GM18502 (cell line): ENCODE measurements around the gene PSMD8.
A peak's percentile ranks its signal among the peaks of the same experiment; 100 is the strongest.

ENCODE experiments used
- ATAC-seq: cut with Tn5 transposase; IDR thresholded peaks from one replicate; pipeline ENCODE4 v1.9.1; 2021; ENCODE audit warnings: mild to moderate bottlenecking; ENCODE audit not compliant: unreplicated experiment, poor library complexity

The PSMD8 gene

DNA sequence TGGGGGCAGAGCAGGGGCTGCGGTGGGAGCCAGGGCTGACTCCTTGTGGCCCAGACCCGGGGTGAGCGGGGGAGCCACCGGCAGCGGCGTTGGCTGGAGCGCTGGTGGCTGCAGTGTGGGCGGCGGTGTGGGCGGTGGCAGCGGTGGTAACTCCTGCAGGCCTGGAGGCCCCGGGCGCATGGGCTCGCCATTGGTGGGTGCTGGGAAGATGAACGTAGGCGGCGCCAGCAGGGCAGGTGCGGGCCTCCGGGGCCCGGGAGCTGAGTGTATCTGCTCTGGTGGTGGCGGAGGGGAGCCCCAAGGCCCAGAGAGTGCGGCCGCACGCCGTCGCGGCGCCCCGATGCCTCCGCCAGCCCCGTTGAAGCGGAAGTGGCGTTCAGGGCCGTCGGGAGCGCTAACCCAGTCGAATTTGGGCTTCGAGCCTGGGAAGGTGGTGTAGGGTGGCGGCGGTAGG lies 11.5 kb downstream of the PSMD8 start:
- no peak for ATAC-seq

DNA sequence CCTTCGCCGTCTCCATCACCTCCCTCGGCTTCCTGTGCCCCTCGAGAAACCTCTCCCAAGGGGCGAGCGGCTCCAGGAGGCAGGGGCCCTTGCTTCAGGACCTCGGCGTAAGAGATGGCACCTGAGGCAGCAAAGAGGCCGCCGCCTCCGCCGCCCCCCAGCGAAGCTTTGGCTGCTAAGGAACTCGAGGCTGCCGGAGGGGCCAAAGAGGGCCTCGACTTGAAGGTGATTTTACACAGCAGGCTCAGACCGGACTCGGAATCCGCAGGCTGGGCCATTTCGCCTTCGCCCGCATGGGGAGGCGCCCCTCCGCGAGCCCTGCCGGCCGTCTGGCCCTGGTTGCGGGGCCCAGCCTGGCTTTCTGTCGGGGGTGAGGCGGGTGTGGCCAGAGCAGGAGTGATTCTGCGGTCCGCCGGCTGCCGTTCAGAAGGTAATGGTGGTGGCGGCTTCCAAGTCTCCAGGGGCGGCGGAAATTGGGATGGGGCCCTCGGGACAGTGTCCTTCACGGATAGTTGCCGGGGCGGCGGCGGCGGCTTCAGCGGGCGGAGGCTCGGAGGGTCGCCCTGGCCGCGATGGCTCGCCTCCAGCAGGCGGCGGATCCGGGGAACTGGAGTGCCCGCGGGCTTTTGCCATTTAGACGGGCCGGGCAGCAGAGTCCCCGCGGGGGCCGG lies 12.1 kb downstream of the PSMD8 start:
- no peak for ATAC-seq

DNA sequence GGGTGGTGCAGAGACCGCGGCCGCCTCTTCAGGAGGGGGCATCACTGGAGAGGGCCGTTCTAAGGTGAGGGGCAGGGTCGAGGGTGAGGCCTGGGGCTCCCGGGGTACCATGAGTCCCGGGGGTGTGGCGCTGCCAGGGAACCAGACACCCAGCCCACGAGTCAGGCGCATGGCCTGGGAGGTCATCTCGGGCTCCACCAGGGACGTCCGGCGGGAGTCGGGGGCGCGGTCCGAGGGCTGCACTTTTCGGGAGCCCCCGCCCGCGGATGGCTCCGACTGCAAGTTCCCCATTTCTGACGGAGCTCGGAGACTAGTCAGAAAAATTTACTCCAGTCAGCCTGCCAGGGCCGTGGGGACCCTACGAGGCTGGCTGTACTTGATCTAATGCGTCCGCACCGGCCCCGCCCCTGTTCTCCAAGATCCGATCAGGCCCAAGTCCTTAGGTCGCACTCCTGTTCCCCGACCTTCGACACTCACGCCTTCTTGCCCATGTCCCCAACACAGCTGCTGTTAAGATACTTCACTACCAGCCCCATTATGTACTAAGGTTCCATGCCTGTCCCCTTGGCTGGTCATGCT lies 12.7 kb downstream of the PSMD8 start:
- ATAC-seq, result no peak

DNA sequence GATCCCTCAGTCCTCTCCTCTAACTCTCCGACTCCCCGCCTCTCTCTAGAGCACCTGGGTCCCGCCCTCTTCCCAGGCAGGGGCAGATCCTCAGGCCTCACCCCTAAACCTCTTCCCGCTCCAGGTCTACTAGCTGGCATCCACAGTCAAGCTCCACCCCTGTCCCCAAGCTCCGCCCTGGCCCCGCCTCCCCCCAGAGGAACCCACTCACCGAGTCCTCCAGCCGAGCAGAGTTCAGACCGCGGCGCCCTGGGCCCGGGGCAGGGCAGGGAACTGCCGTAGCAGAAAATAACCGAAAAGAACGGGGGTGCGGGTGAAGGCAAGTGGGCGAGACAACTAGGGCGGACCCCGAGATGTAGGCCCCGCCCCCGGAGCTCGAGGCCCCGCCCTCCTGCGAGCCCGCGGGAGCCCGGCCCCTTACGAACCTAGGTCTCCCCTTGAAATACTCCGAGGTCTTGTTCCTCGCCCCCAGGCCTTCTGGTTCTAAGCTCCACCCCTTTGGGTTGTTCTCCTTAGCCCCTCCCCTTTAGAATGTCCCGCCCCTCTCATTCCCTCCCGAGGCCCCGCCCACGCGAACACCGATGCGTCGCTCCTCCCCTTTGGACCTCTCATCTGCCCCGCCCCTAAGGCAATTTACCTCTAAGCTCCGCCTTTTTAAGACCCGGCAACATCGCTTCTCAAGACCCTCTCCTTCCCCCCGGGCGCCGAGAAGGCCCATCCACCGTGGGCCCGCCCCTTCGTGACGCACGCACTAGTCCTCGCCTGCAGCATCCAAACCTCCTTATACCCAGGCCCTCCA lies 13.4 kb downstream of the PSMD8 start, which contains the start of gene GGN:
Gene GGN (minus strand): TSS at position 485 of the 799 bp plus-strand sequence. CDS start 773 bp downstream, outside the sequence.
- peak; percentile 52 for ATAC-seq

DNA sequence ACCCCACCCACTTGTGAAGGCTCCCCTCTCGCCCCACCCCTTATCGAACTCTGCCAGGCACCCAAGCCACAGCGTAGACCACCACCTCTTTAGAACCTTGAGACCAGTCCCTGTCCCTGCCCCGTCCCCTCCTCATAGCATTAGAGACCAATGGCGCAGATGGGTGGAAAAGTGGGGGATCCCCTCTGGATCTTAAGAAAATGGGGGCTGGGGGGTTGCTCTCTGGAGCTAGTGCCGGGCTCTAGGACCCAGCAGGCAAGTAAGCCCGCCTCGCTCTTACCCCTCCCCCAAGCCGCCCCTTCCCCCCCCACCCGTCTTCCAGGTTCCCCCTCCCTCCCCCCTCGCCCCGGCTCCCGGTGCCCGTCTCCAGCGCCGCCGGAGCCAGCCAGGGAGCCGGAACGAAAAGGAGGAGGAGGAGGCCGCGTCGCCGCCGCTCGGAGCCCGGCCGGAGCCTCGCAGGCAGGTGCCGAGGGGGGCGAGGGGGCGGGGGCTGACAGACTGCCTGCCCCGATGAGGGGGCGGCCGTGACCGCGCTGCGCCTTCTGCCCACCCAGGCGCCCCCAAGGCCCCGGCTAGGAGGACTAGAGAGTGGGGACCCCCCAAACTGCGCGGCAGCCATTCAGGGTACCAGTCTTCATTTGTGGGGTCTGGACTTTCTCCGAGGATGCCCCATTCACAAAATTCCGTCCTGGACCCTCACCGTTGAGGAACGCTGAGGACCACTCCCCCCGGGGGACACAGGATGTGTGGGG lies 14.2 kb downstream of the PSMD8 start, which contains the start of gene SPRED3:
Gene SPRED3 (plus strand): TSS at position 349 of the 752 bp plus-strand sequence. CDS start 1,606 bp downstream, outside the sequence.
- no peak for ATAC-seq

DNA sequence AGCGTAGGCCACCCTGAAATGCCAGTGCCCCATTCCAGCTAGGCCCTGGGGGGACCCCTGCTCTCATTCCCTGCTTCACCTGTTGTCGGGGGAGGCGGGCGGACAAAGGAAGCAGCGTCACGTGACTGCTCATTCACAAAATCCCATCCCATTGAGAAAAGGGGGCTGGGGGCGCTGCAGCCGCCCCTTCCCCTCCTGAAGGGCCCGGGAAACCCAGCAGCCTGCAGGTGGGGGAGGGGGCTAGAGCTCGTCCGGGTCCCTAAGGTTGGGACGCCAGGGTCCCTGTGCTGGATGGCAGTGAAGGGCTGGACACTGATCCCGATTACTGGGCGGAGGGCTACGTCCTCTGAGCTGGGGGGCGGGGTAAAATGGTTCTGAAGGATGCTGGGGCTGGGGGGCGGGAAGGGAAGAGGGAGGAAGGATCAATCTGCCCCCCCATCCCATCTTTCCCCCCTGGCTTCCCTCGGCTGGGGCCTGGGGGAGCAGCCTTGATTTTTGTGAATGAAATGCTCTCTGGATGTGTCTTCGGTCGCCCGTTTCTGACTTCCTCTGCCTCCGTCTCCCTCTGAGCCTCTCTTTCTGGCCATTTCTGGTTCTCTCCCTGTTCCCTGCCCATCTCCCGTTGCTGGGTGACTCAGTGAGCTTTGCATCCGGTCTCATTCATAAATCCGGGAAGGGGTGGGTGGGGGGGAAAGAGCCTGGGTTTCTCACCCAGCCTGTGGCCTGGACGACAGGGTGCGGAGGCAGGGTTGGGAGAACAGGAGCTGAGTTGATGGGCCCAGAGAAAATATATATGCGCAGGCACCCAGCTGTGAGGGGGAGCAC lies 14.9 kb downstream of the PSMD8 start:
- no peak for ATAC-seq

DNA sequence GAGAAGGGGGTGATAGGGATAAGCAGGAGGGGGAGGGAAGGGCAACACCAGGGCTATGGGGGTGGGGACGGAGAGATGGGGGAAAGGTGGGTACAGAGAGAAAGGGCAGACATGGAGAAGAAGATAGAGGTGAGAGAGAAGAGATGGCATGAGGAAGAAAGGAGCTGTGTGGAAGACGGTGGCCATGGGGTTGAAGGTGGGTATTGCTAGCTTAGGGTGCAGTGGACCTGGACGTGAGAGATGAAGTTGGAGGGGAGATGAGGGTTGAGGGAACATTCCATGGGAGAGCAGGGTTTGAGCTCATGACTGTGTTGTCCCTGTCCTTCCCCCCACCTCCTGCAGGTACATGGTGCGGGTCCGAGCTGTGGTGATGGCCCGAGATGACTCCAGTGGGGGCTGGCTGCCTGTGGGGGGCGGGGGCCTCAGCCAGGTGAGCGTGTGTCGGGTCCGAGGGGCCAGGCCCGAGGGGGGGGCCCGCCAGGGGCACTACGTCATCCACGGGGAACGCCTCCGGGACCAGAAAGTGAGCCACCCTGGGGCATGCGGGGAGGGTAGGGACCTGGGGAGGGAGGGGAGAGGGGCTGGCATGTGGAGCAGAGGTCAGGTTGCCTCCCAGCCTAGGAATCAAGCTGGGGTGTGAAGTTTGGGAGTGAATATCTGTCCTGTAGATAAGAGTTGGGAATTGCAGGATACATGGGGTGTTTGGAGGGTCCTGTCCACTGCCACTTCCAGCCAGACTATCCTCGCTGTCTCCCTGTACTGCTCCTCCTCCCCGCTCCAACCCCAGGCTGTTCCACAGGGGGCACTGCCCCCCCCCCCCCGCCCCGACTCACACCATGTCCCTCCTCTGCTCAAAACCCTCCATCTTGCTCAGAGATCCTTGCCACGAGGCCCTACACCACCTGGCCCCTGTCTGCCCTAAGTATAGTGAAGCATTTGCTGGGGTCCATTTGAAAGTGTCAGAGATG lies 15.9 kb downstream of the PSMD8 start:
- ATAC-seq, result no peak

DNA sequence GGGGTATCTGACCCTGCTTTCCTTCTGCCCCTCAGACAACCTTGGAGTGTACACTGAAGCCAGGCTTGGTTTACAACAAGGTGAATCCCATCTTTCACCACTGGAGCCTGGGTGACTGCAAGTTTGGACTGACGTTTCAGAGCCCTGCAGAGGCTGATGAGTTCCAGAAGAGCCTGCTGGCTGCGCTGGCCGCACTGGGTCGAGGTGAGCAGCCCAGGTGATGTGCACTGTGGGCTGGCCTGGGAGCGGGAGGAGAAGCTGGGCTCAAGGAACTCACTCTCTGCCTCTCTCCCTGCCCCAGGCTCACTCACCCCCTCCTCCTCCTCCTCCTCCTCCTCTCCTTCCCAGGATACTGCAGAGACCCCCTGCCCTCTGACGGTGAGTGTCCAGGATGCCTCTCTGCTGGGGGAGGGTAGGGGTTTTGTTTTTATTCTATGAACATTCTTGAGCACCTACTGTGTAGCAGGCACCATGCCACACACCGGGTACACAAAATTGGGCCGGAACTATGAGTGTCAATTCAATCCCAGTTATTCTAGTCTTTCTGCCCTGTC lies 17.6 kb downstream of the PSMD8 start:
- no peak for ATAC-seq

DNA sequence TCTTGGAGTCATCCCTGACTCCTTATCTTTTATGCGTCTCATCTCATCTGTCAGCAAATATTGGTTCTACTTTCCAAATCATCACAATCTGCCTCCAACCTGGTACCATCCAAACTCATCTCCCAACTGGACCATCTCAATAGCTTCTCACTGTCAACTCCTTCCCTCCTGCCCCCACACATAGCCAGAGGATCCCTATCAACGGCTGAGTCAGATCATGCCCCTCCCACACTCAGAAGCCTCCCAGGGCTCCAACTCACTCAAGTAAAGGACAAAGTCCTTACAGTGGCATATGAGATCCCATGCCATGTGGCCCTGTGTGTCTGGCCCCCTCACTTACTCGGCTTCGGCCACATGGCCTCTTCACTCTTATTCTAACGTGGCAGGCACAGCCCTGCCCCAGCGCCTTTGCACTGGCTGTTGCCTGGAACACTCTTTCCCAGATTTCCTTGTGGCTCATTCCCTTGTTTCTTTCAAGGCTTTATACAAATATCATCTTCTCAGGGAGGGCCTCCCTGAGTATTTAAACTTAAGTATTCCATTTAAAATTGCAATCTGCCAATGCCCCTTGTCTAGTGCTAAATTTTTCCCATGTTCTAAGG lies 18.4 kb downstream of the PSMD8 start:
- no peak for ATAC-seq

DNA sequence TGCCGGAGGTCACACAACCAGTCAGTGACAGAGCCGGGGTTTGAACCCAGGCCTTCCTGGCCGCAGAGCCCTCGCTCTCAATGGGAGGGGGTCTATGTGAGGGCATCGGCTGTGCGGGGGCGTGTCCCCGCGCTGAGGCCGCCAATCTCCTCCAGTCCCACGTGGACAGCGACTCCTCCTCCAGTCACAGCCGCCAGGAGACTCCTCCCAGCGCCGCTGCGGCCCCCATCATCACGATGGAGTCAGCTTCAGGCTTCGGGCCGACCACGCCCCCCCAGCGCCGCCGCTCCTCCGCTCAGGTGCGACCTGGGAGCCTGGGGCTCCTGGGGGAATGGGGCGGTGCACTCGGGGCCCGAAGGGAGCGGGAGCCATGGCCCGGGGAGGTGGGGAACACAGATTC lies 20.1 kb downstream of the PSMD8 start:
- ATAC-seq, result no peak

DNA sequence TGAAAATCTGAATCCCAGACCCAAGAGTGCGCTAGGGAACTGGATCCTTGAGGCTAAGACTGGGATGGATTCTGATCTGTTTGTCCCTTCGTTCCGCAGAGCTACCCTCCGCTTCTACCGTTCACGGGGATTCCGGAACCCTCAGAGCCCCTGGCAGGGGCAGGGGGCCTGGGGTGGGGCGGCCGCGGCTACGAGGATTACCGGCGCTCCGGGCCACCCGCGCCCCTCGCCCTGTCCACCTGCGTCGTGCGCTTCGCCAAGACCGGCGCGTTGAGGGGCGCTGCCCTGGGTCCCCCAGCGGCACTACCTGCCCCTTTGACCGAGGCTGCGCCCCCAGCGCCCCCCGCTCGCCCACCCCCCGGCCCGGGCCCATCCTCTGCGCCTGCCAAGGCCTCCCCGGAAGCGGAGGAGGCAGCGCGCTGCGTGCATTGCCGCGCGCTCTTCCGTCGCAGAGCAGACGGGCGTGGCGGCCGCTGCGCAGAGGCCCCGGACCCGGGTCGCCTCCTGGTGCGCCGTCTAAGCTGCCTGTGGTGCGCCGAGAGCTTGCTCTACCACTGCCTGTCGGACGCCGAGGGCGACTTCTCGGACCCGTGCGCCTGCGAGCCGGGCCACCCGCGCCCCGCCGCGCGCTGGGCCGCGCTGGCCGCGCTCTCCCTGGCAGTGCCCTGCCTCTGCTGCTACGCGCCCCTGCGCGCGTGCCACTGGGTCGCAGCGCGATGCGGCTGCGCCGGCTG lies 21.2 kb downstream of the PSMD8 start:
- ATAC-seq, result no peak

DNA sequence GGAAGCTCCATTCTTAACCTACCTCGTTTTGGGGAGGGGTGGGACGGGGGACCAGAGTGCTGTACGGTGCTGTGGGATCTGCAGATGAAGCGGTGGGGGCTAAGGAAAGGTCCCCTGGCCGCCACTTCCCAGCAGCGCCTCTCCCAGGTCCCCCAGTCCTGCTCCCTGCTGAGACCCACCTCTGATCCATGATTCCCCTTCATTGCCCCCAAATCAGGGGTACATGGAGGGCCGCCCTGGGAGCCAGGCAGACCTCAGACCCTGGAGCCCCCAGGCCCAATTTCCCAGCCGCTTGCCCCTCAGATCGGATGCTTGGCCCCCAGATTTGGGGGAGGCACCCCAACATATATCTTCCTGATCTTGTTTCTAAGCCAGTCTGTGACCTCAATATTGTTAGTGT lies 24.7 kb downstream of the PSMD8 start:
- ATAC-seq, result no peak

DNA sequence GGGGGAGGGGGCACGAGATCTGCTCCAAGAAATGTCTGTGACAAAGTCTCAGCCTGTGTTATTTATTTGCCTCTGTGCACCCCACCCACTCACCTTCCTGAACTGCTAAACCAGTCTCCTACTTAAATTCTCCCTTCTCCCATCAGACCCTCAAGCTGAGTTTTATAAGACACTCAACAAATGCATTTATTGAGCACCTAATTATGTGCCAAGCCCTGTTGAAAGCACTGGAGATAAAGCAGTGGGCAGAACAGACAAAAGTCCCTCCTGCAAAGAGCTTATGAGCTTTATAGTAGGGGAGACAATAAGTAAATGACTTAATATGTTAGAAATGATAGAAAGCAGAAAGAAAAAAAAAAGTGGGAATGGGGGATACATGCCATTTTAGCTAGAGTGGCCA lies 25.2 kb downstream of the PSMD8 start:
- no peak for ATAC-seq

DNA sequence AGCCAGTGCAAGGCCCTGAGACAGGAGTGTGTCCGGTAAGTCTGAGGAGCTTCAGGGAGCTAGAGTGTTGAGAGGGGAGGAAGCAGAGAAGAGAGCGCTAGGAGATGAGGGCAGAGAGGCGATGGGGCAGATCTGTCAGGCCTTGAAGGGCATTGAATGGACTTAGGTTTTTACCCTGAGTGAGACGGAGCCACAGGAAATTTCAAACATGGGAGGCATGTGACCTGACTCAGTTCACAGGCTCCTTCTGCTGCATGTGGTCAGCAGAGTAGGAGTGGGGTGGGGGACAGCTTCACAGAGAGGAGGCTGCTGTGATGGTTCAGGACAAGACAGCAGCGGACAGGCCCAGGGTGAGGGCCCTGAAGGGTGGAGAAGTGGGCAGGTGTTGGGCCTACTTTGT lies 26.0 kb downstream of the PSMD8 start:
- no peak for ATAC-seq

DNA sequence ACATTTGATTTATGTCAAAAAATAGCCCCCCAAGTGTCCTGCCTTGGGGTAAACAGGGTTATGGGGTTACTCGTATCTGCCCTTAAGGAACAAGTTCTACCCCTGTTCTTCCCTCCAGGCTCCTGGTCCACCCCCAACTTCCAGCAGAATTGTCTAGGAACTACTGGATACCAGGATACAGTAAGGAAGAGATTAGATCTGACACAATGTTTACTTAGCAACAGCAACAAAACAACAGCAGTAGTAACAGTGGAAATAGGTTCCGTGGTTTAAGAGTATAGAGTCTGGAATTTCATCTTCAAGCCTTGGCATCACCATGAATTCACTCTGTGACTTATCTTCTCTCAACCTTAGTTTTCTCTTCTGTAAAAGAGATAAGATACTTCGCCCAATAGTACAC lies 26.8 kb downstream of the PSMD8 start:
- ATAC-seq, result no peak

DNA sequence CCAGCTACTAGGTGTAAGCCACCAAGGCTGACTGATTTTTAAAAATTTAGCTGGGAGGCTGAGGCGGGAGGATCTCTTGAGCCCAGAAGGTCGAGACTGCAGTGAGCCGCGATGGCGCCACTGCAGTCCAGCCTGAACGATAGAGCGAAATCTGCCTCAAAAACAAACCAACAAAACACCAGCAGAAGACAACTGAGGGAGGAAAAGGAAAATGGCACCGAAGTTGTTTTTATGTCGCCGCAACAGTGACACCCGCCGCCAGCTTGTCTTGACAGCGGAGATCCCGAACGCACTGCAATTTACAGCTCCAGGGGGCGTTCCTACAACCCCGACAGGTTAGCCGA lies 28.2 kb downstream of the PSMD8 start:
- ATAC-seq, result no peak

DNA sequence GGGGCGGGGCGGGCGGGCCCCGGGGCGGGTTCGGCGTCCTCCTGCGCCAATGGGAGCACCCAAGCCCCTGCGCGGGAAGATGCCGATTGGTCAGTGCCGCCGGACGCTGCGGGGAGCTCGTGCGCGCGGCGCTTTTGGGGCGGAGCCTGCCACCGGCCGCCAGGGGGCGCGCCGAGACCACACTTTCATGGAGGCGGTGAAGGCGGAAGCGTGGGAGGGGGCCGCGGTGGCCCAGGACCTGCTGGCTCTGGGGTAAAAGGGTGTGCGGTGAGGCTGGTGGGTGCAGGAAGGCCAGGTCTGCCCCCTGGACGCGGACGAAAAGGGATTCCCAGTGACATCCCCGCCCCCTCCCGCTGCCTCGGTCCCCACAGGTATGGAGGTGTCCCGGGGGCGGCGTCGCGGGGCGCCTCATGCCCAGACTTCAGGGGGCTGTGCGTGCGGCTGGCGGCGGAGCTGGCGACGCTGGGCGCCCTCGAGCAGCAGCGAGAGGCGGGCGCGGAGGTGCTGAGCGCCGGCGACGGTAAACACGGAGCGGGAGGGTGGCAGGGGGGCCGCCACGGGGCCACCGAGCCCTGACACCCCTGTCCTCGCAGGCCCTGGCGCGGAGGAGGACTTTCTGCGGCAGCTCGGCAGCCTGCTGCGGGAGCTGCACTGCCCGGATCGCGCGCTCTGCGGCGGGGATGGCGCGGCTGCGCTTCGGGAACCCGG lies 28.8 kb downstream of the PSMD8 start, which contains the start of gene FAM98C:
Gene FAM98C (plus strand): TSS at position 127 of the 708 bp plus-strand sequence. CDS start 61 bp downstream, at position 188.
- ATAC-seq, result peak; percentile 86
